ENCODE measurements around the gene ACOXL. TPM values are rescaled to one million over a fixed set of nuclear protein-coding genes. Genes with fewer than 3 reads are reported as not detected.

ACOXL gene
- total RNA-seq, 4 donors from 2014 or later, result not detected

- TF ChIP-seq POLR2A (IDR thresholded peaks at IDR 0.05) (no peak), CTCF (IDR thresholded peaks at IDR 0.05) (no peak)
- Histone ChIP-seq H3K4me1 (no peaks in the 10 kb centered on the region), H3K27me3 (peaks cover 0 to 48% (median 0%) of the 10 kb centered on the region in 4 donors), H3K36me3 (no peaks in the 10 kb centered on the region), H3K27ac (no peak overlapping the region), H3K9me3 (no peaks in the 10 kb centered on the region), H3K4me3 (no peak overlapping the region)
- WGBS, 2 donors, result 17 to 28% methylated on average over 1 of the region's 1 CpG
- intact Hi-C loops (cut with DNase I), result no loop called here
- no peak for DNase-seq
Measured at GRCh38 chr2:110708455-110708854, 23.9 kb upstream of the ACOXL start.

DNA sequence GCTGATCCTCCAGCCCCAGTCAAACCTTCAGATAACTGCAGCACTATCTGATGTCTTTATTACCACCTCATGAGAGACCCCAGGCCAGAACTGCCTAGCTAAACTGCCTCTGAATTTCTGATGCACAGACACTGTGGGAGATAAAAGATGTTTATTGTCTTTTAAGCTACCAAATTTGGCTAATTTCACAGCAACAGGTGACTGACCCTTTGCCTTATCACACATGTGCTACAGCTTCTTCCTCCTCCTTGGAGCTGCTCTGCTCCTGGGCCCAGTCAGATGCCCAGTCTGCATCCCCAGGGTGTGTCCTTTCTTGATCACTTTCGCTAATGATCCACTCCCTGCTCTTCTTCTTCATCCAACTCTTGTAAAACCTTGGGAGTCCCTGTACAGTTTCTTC lies 19.6 kb upstream of the ACOXL start:
- Histone ChIP-seq H3K9me3 (no peaks in the 10 kb centered on the region), H3K36me3 (no peaks in the 10 kb centered on the region), H3K4me1 (peaks cover 0 to 6% (median 0%) of the 10 kb centered on the region in 3 donors), H3K4me3 (no peak overlapping the region), H3K27ac (no peak overlapping the region), H3K27me3 (peaks cover 0 to 51% (median 0%) of the 10 kb centered on the region in 4 donors)
- TF ChIP-seq CTCF (IDR thresholded peaks at IDR 0.05), result no peak
- no peak for DNase-seq
- intact Hi-C loops (cut with DNase I), result no loop called here
- WGBS, 2 donors, result 74 to 95% methylated on average over 1 of the region's 1 CpG

DNA sequence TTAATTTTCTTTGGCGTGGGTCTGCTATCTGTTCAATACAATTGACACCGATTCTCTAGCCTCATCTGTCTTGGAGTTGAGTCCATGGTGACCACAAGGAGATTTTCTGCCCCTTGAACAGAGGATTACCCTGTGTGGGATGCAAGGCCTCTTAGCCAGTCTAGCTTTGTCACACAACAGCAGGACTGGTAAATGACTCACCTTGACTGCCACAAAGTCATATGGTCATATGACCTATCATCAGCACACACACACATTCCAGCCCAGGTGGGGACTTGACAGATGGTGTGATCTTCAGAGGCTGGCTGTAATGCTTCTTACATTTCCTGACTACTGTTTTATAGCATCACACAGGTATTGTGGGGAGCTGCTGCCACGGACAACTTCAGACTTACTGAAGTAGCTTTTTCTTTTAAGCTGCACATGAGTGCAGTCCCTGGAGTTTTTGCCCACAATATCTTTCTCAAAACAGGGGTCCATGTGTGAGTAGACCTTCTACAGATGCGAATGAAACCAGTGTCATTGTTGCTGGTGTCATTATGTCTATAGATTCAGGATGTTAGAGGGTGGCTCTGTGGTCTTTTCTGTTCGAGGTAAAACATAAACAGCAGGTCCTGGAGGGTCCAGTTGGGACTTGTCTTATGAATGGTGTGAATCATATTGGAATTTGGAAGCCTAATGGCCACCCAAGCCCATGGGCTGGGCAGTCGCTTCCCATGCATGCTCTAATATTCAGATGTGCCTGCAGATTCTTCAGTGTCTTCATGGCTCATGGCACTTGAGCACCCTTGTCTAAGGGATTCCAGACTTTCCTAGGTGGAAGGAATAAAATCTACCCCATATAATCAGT lies 18.6 kb upstream of the ACOXL start:
- no peaks in the 10 kb centered on the region for H3K36me3 ChIP-seq
- intact Hi-C loops (cut with DNase I), result no loop called here
- no peak overlapping the region for H3K27ac ChIP-seq
- H3K27me3 ChIP-seq, result peaks cover 0 to 42% (median 0%) of the 10 kb centered on the region in 4 donors
- no peak overlapping the region for H3K4me3 ChIP-seq
- WGBS, 2 donors, result 70 to 76% methylated on average over 5 to 6 of the region's 6 CpGs
- TF ChIP-seq POLR2A (IDR thresholded peaks at IDR 0.05), result no peak
- TF ChIP-seq CTCF (IDR thresholded peaks at IDR 0.05), result no peak
- DNase-seq, result no peak
- H3K4me1 ChIP-seq, result peaks cover 0 to 7% (median 0%) of the 10 kb centered on the region in 3 donors
- no peaks in the 10 kb centered on the region for H3K9me3 ChIP-seq

DNA sequence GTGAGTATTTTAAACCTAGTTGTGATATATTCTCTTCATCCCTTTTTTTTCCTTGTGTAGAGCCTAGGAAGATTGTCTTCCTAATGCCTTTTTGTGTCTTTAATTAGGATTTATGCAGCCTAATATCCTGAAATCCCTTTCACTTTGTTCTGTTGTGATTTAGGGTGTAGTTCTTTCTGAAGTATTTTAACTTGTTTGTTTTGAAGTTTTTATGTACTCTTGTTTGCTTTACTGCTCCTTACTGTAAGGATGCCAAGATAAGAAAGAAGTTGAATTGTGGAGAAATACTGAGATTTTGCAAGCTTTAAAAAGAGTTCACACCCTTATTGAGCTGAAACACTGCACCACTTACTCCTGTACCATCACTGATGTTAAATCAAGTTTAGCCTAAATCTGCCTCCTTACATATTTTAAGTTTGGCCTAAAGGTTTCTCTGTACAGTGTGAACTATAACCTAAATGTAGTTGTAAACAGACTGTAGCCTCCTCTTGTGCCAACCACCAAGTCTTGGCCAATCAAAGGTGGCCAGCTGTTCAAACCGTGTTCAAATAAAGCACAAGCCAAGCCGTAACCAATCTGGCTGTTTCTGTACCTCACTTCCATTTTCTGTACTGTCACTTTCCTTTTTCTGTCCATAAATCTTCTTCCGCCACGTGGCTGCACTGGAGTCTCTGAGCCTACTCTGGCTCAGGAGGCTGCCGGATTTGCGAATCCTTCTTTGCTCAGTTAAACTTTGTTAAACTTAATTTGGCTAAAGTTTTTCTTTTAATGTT lies 17.7 kb upstream of the ACOXL start:
- WGBS, 2 donors, result 67 to 68% methylated on average over 6 of the region's 6 CpGs
- peaks cover 0 to 38% (median 0%) of the 10 kb centered on the region in 4 donors for H3K27me3 ChIP-seq
- DNase-seq, result no peak
- no peak for TF ChIP-seq POLR2A (IDR thresholded peaks at IDR 0.05)
- H3K27ac ChIP-seq, result no peak overlapping the region
- intact Hi-C loops (cut with DNase I), result no loop called here
- no peak overlapping the region for H3K4me3 ChIP-seq
- peaks cover 0 to 7% (median 0%) of the 10 kb centered on the region in 3 donors for H3K4me1 ChIP-seq
- no peaks in the 10 kb centered on the region for H3K36me3 ChIP-seq
- H3K9me3 ChIP-seq, result no peaks in the 10 kb centered on the region

GRCh38 chr2:110716959-110717645 lies 15.3 kb upstream of the ACOXL start:
- no peak overlapping the region for H3K4me3 ChIP-seq
- WGBS, 2 donors, result 57 to 62% methylated on average over 3 of the region's 3 CpGs
- TF ChIP-seq POLR2A (IDR thresholded peaks at IDR 0.05) (no peak), CTCF (IDR thresholded peaks at IDR 0.05) (no peak)
- peaks cover 0 to 7% (median 0%) of the 10 kb centered on the region in 3 donors for H3K4me1 ChIP-seq
- H3K27me3 ChIP-seq, result peaks cover 0 to 25% (median 0%) of the 10 kb centered on the region in 4 donors
- no peaks in the 10 kb centered on the region for H3K36me3 ChIP-seq
- H3K9me3 ChIP-seq, result no peaks in the 10 kb centered on the region
- DNase-seq, result no peak
- no peak overlapping the region for H3K27ac ChIP-seq
- intact Hi-C loops (cut with DNase I), result no loop called here

All from esophagus squamous epithelium (tissue), 5 donors.